ENCODE data around the gene FSTL4. TPM values are rescaled to one million over a fixed set of nuclear protein-coding genes. Genes with fewer than 3 reads are reported as not detected.
"Not testable (repeated sequence)": the region's sequence is repeated elsewhere in the genome, so short reads cannot be mapped to it uniquely, and the experiment has no call there.

Gene FSTL4
- total RNA-seq, 2 donors from 2014 or later: 4.5 to 10.1 TPM

DNA sequence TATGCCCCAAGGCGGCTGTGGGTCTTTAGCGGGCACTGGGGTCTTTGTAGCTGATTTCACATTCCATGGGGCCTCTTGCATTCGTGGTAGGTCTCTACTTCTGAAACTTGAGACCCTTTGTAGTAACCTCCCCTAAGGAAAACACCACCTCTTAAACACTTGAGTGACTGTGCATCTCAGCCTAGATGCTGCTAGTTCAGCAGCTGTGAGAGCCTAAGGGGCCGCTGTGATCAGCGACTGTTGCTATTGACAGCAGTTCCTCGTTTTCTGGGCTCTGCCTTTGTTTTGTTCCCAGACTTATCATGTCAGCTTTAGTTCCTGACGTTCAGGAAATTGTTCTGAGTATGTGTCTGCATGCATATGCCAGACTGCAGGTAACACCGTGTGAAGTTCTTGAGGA is 389.4 kb downstream of the FSTL4 start:
- Histone ChIP-seq H3K36me3 (no peaks in the 10 kb centered on the region), H3K4me1 (replicated peaks) (peaks cover 3% of the 10 kb centered on the region), H3K4me3 (no peak overlapping the region), H3K9me3 (no peaks in the 10 kb centered on the region), H3K27me3 (replicated peaks; ENCODE audit: insufficient read depth) (no peaks in the 10 kb centered on the region), H3K27ac (no peak overlapping the region)
- TF ChIP-seq POLR2A (IDR thresholded peaks at IDR 0.05): no peak
- TF ChIP-seq, protein P1, sequence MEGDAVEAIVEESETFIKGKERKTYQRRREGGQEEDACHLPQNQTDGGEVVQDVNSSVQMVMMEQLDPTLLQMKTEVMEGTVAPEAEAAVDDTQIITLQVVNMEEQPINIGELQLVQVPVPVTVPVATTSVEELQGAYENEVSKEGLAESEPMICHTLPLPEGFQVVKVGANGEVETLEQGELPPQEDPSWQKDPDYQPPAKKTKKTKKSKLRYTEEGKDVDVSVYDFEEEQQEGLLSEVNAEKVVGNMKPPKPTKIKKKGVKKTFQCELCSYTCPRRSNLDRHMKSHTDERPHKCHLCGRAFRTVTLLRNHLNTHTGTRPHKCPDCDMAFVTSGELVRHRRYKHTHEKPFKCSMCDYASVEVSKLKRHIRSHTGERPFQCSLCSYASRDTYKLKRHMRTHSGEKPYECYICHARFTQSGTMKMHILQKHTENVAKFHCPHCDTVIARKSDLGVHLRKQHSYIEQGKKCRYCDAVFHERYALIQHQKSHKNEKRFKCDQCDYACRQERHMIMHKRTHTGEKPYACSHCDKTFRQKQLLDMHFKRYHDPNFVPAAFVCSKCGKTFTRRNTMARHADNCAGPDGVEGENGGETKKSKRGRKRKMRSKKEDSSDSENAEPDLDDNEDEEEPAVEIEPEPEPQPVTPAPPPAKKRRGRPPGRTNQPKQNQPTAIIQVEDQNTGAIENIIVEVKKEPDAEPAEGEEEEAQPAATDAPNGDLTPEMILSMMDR (IDR thresholded peaks at IDR 0.05): no peak
- no peak for TF ChIP-seq POLR2AphosphoS5 (IDR thresholded peaks at IDR 0.05)
- intact Hi-C loops (cut with DNase I): no loop called here
- DNase-seq (ENCODE audit: low spot score): no peak
- WGBS: 75% methylated on average over 7 of the region's 8 CpGs

DNA sequence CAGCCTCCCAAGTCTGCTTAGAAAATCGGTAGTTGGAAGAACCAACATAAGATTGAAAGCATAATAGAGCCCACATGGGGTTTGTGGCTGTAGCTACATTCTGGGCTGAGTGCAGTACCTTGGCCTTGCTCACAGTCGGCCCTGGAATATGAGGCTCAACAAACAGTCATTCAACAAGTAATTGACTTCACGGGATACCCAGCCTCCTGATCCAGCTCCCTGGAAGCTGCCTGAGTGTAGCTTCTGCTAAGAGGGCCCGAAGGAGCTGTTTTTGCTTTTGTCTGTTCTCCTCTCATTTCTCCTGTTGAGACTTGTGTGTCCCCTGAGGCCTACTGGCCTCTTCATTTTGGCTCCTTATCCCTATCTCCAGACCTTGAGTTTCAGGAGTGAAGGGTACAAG is 389.8 kb downstream of the FSTL4 start:
- Histone ChIP-seq H3K4me1 (replicated peaks) (peaks cover 3% of the 10 kb centered on the region), H3K36me3 (no peaks in the 10 kb centered on the region), H3K27ac (no peak overlapping the region), H3K9me3 (no peaks in the 10 kb centered on the region), H3K4me3 (no peak overlapping the region), H3K27me3 (replicated peaks; ENCODE audit: insufficient read depth) (no peaks in the 10 kb centered on the region)
- 77% methylated on average over 4 of the region's 4 CpGs for whole genome bisulfite sequencing
- intact Hi-C loops (cut with DNase I): no loop called here
- TF ChIP-seq POLR2AphosphoS5 (IDR thresholded peaks at IDR 0.05): no peak
- no peak for TF ChIP-seq POLR2A (IDR thresholded peaks at IDR 0.05)
- TF ChIP-seq, protein P1 (IDR thresholded peaks at IDR 0.05): no peak
- DNase-seq (ENCODE audit: low spot score): no peak

GRCh38 chr5:133222040-133222439 is 390.3 kb downstream of the FSTL4 start:
- no peaks in the 10 kb centered on the region for H3K36me3 ChIP-seq
- no peak overlapping the region for H3K4me3 ChIP-seq
- TF ChIP-seq POLR2A (IDR thresholded peaks at IDR 0.05): no peak
- no peak for TF ChIP-seq POLR2AphosphoS5 (IDR thresholded peaks at IDR 0.05)
- TF ChIP-seq, protein P1 (IDR thresholded peaks at IDR 0.05): no peak
- H3K9me3 ChIP-seq: no peaks in the 10 kb centered on the region
- H3K27ac ChIP-seq: no peak overlapping the region
- peaks cover 3% of the 10 kb centered on the region for H3K4me1 ChIP-seq (replicated peaks)
- intact Hi-C loops (cut with DNase I): no loop called here
- no peak for DNase-seq (ENCODE audit: low spot score)
- WGBS: 90% methylated on average over 6 of the region's 6 CpGs
- H3K27me3 ChIP-seq (replicated peaks; ENCODE audit: insufficient read depth): no peaks in the 10 kb centered on the region

- H3K4me3 ChIP-seq: no peak overlapping the region
- TF ChIP-seq, protein P1 (IDR thresholded peaks at IDR 0.05): no peak
- TF ChIP-seq POLR2A (IDR thresholded peaks at IDR 0.05): no peak
- no peak for TF ChIP-seq POLR2AphosphoS5 (IDR thresholded peaks at IDR 0.05)
- no peaks in the 10 kb centered on the region for H3K27me3 ChIP-seq (replicated peaks; ENCODE audit: insufficient read depth)
- H3K27ac ChIP-seq: no peak overlapping the region
- no peak for DNase-seq (ENCODE audit: low spot score)
- peaks cover under 1% of the 10 kb centered on the region for H3K4me1 ChIP-seq (replicated peaks)
- no peaks in the 10 kb centered on the region for H3K9me3 ChIP-seq
- 86% methylated on average over 12 of the region's 12 CpGs for WGBS
- H3K36me3 ChIP-seq: no peaks in the 10 kb centered on the region
- intact Hi-C loops (cut with DNase I): no loop called here
Observed at GRCh38 chr5:133220851-133221674, 391.3 kb downstream of the FSTL4 start.

DNA sequence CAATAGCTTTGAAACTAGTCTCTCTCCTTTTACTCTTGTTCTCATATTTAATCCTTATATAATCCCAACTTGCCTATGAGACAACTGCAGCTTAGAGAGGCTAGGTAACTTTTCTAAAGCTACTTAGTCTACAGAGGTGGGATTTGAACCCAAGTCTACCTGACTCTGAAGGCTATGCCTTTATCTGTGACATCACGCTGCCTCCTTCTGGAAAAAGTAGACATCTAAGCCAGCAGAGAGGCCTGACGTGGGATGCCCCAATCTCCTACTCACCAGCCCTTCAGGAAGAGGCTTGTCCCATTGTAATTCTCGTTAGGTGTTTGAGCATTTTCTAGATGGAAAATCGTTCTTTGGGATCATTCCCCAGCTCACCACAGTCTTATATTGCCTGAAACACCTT is 393.0 kb downstream of the FSTL4 start:
- WGBS: 91% methylated on average over 4 of the region's 4 CpGs
- Histone ChIP-seq H3K4me3 (no peak overlapping the region), H3K27ac (no peak overlapping the region), H3K36me3 (no peaks in the 10 kb centered on the region), H3K27me3 (replicated peaks; ENCODE audit: insufficient read depth) (no peaks in the 10 kb centered on the region), H3K4me1 (replicated peaks) (no peaks in the 10 kb centered on the region), H3K9me3 (no peaks in the 10 kb centered on the region)
- DNase-seq (ENCODE audit: low spot score): no peak
- TF ChIP-seq, protein P1 (IDR thresholded peaks at IDR 0.05): no peak
- TF ChIP-seq POLR2AphosphoS5 (IDR thresholded peaks at IDR 0.05) (no peak), POLR2A (IDR thresholded peaks at IDR 0.05) (no peak)
- intact Hi-C loops (cut with DNase I): no loop called here

DNA sequence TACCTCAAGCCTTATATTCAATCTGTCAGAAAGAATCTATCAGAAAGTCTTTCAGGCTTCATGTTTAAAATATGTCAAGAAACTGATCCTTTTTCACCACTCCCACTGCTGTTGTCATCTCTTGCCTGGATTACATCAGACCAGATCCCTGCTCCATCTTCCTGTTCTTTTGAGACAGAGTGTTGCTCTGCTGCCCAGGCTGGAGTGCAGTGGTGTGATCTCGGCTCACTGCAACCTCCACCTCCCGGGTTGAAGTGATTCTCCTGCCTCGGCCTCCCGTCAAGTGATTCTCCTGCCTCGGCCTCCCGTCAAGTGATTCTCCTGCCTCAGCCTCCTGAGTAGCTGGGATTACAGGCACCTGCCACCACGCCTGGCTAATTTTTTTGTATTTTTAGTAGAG is 396.2 kb downstream of the FSTL4 start:
- H3K4me1 ChIP-seq (replicated peaks); DNase-seq (ENCODE audit: low spot score); H3K27me3 ChIP-seq (replicated peaks; ENCODE audit: insufficient read depth); intact Hi-C loops (cut with DNase I); H3K36me3 ChIP-seq; H3K4me3 ChIP-seq; H3K9me3 ChIP-seq; H3K27ac ChIP-seq: not testable (repeated sequence)
- WGBS: 99% methylated on average over 7 of the region's 7 CpGs

All from prostate gland (tissue), 2 donors.